Measurements from ENCODE around the gene ABCG2.

Gene ABCG2

DNA sequence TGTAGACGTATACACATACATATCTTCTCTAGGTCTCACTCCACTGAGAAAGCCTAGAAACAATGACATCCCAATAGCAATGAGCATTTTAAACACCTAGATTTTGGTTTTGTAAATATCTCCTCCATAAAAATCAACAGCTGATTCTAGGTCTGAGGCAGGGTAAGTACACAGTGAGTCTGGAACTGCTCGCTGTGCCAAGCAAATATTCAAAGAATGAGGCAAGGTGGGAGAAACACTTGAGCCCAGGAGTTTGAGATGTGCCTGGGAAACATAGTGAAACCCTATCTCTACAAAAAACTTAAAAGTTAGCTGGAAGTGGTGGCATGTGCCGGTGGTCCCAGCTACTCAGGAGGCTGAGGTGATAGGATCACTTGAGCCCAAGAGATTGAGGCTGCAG lies 22.2 kb downstream of the ABCG2 start:
- TF ChIP-seq, protein P1, sequence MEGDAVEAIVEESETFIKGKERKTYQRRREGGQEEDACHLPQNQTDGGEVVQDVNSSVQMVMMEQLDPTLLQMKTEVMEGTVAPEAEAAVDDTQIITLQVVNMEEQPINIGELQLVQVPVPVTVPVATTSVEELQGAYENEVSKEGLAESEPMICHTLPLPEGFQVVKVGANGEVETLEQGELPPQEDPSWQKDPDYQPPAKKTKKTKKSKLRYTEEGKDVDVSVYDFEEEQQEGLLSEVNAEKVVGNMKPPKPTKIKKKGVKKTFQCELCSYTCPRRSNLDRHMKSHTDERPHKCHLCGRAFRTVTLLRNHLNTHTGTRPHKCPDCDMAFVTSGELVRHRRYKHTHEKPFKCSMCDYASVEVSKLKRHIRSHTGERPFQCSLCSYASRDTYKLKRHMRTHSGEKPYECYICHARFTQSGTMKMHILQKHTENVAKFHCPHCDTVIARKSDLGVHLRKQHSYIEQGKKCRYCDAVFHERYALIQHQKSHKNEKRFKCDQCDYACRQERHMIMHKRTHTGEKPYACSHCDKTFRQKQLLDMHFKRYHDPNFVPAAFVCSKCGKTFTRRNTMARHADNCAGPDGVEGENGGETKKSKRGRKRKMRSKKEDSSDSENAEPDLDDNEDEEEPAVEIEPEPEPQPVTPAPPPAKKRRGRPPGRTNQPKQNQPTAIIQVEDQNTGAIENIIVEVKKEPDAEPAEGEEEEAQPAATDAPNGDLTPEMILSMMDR (IDR thresholded peaks at IDR 0.05; ENCODE audit: unreplicated experiment in 3 of 3): no peak
- H3K27me3 Mint-ChIP-seq (ENCODE audit: low read depth): peaks cover 4% of the 10 kb centered on the region
- peaks cover 3% of the 10 kb centered on the region for H3K9me3 Mint-ChIP-seq
- H3K36me3 Mint-ChIP-seq (ENCODE audit: low read depth): no peaks in the 10 kb centered on the region
- H3K4me1 Mint-ChIP-seq: no peaks in the 10 kb centered on the region
- H3K4me3 Mint-ChIP-seq: no peak overlapping the region
- H3K27ac Mint-ChIP-seq: no peak overlapping the region

DNA sequence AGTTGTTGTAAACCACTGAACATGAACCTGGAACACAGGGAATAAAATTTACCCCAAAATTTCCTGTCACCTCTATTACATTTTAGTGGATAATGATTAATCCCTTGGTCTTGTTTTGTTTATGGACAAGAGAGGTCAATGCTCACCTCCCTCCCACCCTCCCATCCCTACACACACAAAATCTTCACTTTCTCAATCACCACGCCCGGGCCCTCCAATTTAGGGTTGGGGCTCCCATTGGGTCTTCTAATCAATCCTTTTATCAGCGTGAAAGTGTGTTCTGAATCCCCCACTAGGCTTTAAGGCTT lies 23.1 kb downstream of the ABCG2 start:
- Mint-ChIP-seq H3K9me3 (peaks cover 8% of the 10 kb centered on the region), H3K27ac (no peak overlapping the region), H3K4me3 (no peak overlapping the region), H3K4me1 (no peaks in the 10 kb centered on the region), H3K27me3 (ENCODE audit: low read depth) (peaks cover 4% of the 10 kb centered on the region), H3K36me3 (ENCODE audit: low read depth) (no peaks in the 10 kb centered on the region)
- TF ChIP-seq, protein P1 (IDR thresholded peaks at IDR 0.05; ENCODE audit: unreplicated experiment in 3 of 3): no peak

GRCh38 chr4:88134536-88135355 lies 23.7 kb downstream of the ABCG2 start:
- Mint-ChIP-seq H3K4me3 (no peak overlapping the region), H3K36me3 (ENCODE audit: low read depth) (no peaks in the 10 kb centered on the region), H3K27me3 (ENCODE audit: low read depth) (no peaks in the 10 kb centered on the region), H3K4me1 (no peaks in the 10 kb centered on the region), H3K27ac (no peak overlapping the region), H3K9me3 (peaks cover 8% of the 10 kb centered on the region)
- TF ChIP-seq, protein P1 (IDR thresholded peaks at IDR 0.05; ENCODE audit: unreplicated experiment in 3 of 3): no peak

DNA sequence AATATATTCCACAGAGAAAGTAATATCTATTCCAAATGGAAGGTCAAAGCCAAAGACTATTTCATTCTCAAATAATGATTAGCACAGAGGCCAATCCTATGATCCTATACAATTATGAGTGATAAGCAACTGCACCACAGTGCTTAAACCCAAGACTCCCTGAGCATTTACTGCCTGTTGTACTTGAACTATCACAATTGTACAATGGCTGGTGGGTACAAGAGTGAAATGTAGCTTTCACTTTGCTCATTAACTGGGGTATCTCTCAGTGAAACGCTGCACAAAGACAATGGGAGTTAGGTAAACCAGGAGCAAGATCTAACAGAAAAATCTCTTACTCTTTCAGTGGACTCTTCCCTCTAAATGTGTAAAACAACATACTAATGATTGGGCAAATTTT lies 24.3 kb downstream of the ABCG2 start:
- H3K4me1 Mint-ChIP-seq: no peaks in the 10 kb centered on the region
- H3K27me3 Mint-ChIP-seq (ENCODE audit: low read depth): no peaks in the 10 kb centered on the region
- H3K27ac Mint-ChIP-seq: no peak overlapping the region
- H3K36me3 Mint-ChIP-seq (ENCODE audit: low read depth): no peaks in the 10 kb centered on the region
- TF ChIP-seq, protein P1 (IDR thresholded peaks at IDR 0.05; ENCODE audit: unreplicated experiment in 3 of 3): no peak
- no peak overlapping the region for H3K4me3 Mint-ChIP-seq
- peaks cover 8% of the 10 kb centered on the region for H3K9me3 Mint-ChIP-seq

DNA sequence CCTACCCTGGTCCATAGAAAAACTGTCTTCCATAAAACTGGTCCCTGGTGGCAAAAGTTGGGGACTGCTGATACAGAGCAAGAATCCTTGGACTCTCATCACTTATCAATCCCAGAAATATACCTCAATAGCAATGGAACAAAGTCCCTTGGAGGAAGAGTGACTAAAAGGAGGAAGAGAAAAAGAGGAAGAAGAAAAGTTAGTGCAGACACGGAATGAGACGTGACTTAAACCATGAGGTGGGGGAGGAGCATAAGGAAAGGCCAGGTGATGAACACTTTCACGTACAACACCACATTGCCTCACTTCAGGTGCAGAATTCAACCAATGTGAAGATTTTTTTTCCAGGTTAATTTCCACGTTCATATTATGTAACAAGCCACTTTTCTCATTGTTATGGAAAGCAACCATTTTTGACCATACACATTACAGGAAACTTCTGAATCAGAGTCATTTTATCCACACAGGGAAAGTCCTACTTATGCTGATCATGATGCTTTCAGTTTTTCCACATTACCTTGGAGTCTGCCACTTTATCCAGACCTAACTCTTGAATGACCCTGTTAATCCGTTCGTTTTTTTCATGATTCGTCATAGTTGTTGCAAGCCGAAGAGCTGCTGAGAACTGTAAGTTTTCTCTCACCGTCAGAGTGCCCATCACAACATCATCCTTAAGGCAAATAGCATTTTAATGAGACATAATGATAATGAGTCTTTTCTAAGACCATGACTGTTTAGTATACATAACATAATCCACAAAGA lies 27.7 kb downstream of the ABCG2 start:
- TF ChIP-seq, protein P1 (IDR thresholded peaks at IDR 0.05; ENCODE audit: unreplicated experiment in 3 of 3): no peak
- Mint-ChIP-seq H3K27ac (no peak overlapping the region), H3K4me1 (no peaks in the 10 kb centered on the region)

More for the DNA sequence above, 27.7 kb downstream of the ABCG2 start:
- Mint-ChIP-seq H3K4me3 (no peak overlapping the region), H3K36me3 (ENCODE audit: low read depth) (no peaks in the 10 kb centered on the region), H3K27me3 (ENCODE audit: low read depth) (no peaks in the 10 kb centered on the region), H3K9me3 (peaks cover 20% of the 10 kb centered on the region)

All from nephron (organoid).